Measurements from ENCODE around the gene RUNX1.

Gene RUNX1

DNA sequence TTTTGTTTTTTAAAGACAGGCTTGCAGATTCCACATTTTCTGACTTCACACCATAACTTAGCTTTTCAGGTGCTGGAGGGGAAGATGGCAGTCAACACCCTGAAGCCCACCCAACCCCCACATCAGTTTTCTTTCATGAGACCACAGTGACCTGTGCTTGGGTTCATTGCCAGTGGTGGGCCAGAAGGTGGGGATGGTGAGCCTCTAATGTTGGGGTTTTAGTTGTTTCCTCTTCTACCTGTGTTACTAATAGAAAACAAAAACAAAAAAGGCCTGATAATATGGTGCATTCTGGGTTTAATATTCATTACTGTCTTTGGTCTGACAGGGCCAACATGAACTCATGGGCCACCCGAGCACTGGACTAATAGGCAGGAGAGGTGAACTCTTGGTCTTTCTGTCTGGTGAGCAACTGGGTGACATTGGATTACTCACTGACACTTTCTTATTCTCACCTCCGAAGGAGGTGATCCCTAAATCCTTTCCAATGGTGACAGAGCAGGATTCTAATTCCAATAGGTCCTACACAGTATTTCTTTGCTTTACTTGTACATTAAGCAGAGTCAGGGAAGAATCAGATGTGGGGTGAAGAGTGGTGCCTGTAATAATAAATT lies 247.5 kb downstream of the RUNX1 start:
- no peak for DNase-seq

- DNase-seq = no peak
These were observed 248.1 kb downstream of the RUNX1 start for GRCh38 chr21:34800797-34801518.

DNA sequence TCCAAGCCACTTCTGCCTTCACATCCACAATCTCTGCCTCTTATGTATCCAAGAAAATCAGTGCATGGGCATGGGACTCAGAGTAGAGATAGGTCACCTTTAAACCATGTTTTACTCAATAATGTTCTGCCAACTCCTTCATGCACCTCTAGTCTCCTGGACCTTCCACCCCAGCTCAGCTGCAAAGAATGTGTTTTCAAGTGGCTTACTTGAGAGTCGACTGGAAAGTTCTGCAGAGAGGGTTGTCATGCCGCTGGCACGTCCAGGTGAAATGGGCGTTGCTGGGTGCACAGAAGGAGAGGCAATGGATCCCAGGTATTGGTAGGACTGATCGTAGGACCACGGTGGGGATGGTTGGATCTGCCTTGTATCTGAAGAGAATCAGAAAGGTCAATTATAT lies 250.0 kb downstream of the RUNX1 start:
- no peak for DNase-seq

DNA sequence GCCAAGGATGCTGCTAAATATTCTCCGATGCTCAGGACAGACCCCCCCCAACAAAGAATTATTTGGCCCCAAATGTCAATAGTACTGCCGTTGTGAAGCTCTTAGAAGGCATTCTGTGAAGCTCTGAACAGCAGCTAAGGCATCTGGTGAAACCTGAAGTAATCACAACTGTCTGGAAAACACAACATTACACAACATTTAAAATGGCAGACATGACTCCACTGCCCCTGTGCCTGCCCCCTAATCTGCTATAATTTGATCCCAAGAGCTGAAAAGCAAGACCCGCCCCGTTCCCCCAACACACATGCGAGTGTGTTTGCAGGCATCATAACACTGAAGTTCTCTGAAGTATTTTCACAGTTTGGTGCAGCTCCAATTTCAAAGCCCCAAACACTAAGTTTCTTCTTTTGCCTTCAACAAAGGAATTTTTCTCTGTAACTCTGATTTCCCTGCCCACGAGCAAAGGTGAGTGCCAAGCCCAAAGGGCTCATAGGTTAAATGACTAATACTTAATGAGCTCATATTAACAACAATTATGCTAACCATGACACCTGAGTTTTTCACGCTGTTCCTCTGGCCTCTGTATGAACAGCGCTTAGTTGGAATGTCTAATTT lies 251.1 kb downstream of the RUNX1 start:
- no peak for DNase-seq

DNA sequence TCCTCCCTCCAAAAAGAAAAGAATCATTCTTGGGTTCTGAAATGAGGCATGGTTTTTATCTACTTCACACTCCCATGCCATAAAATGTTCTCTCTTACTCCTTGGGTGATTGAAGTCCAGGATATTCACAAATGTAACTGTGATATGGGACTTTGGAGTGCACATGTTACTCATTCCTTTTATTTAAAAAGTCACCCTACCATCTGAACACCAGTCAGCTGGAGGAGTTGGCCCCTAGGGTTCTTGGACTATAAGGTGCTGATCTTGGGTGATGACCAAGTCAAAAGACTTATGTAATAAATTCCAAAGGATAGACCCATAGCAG lies 251.9 kb downstream of the RUNX1 start:
- no peak for DNase-seq

DNA sequence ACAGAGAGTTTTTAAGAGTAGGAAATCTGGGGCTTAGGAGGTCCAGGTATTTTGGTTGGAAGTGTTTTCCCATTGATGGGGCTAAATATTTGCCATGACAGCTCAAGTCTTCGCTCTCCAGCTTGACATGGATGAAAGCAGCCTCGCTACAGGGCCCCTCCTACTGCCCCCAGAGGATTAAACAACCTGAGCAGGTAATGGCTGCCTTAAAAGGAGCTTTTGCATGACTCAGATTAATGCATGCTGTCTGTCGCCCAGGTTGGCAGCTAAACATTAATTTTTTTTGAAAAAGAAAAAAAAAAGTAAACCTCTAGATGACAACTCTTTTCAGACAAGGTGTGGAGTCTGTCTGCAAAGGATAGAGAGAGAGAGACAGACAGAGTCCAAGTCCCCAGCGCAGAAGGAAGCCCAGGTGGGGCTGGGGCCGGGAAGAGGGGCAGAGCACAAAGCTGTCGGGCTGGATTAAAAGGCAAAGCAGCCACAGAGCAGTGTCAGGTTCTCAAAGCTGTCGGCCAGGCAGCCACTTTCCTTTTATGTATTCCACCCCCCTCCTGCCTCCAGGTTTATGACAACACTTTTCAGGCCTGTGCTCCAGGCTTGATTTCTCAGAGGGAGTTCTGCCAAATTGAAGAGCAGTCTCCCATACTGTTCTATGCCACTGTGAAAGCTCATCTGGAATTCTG lies 252.4 kb downstream of the RUNX1 start:
- DNase-seq = no peak

DNA sequence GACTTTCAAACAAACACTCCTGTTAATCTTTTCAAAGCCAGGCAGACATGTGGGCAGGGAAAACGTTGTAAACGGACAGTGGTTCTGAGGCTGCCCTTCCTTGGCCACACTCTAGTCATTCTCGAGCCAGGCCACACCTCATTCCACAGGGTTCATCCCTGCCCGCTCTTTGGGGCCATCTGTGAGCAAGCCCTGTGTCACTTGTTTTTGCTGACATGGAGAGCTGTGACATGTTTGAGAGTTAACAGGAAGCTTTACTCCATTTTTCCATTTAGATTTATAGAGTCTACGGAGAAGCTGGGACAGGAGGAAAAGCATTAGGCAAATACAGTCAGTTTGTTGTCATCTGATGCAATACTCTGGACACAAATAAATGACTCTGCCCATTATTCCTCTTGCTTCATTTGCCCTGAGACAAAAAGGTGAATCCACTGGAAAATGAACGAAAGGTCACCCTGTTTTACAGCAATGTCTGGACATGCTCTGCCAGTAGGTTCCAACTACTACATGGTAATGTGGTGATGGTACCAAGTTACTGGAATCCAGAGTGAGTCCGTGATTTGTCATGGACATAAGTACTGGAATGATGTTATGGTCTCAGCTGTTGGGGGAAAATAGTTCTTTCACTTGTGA lies 253.4 kb downstream of the RUNX1 start:
- no peak for DNase-seq

DNA sequence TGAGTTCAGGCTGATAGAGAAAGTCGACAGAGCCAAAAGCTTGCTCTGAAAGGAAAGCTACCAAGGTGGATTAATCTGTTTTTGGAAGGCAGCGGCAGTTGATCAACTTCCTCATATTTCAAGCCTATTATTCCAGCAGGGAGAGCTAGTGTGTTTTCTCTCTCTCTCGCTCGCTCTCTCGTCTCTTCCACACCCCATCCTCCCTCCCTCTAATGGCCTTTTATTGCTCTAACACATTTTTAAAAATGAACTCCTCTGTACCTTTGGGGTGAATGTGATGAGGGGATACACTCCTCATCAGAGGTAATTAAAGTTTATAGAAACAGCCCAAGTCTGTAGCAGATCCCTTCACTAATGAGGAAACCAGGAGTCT lies 253.9 kb downstream of the RUNX1 start:
- DNase-seq = no peak

DNA sequence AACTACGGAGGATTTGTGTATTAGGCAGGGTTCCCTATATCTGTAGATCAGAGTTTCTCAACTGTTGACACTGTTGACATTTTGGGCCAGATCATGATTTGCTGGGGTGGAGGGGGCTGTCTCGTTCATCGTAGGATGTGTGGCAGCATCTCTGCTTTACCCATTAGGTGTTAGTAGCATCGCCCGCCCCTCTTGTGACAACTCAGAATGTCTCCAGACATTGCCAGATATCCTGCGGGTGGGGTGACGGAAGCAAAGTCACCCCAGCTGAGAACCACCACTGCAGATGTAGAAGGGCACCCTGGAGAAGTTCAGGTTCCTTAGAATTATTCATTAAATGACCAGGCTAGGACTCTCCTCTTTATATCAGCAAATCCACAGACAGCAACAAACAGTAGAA lies 254.4 kb downstream of the RUNX1 start:
- no peak for DNase-seq

DNA sequence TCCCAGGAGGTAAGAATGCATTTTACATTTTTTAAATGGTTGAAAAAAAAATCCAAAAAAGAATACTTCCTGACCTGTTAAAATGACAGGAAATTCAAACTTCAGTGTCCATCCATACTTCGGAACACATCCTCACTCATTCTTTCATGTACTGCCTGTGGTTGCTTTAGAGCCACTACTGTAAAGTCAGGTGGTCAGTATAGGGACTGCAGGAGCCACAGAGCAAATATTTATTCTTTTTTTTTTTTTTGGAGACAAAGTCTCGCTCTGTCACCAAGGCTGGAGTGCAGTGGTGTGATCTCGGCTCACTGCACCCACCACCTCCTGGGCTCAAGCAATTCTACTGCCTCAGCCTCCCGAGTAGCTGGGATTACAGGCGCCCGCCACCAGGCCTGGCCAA lies 255.6 kb downstream of the RUNX1 start:
- no peak for DNase-seq

DNA sequence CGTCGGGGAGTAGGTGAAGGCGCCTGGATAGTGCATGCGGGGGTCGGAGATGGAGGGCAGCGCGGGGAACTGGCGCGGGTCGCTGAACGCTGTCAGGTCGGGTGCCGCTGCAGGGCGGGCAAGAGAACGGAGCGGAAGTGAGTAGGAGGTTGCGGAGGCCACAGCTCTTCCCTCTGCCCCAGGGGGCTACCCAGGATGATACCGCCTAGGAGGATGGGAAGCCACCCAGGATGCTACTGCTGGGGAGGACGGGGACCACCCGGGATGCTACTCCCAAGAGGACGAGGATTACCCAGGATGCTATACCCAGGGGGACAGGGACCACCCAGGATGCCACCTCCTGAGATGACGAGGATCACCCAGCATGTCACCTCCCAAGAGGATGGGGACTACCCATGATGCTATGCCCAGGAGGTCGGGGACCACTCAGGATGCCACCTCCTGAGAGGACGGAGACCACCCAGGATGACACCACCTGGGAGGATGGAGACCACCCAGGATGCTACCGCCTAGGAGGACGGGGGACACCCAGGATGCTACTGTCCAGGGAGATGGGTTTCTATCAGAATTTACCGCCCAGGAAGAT lies 256.5 kb downstream of the RUNX1 start:
- no peak for DNase-seq

DNA sequence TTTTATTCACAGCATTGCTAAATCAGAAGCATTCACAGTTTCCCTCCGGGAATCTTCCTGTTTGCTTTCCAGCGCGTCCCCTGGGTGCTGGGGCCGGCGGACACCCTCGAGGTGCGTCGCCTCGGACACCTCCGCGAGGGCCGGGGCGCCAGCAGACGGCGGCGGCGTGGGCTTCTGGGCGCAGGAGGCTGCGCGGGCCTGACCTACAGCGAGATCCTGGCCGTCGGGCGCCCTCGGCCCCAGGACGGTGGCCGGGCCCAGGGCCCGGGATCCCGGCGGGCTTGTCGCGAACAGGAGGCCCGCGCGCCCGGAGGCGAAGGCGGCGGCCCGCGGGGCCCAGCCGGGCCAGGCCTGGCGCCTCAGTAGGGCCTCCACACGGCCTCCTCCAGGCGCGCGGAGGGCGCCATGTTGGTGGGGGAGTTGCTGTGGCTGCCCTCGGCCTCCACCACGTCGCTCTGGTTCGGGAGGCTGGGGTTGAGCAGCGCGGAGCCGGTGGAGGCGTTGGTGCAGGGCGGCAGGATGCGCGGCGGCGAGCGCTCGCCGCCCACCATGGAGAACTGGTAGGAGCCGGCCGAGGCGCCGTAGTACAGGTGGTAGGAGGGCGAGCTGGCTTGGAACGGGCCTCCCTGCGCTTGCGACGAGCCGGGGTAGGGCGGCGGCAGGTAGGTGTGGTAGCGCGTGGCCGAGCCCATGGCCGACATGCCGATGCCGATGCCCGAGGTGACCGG lies 257.2 kb downstream of the RUNX1 start:
- DNase-seq = no peak

DNA sequence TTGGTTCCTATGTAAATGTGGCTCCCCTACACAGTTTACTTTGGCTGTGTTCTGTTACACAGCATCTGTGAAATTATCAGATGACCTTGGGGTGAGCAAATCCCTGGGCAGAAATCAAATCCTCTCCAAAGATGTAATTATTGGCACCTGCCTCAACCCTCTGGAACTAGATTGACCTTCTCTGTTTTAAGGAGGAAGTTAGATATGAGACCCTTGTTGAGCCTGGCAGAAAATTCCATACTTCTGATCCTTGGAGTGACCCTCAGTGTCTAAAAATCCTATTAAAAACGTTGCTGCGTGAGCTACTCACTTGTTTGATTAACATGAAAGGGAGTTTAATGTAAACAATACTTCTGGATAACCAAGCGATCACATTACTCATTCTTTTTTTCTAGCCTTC lies 258.3 kb downstream of the RUNX1 start:
- DNase-seq = no peak

GRCh38 chr21:34790341-34790740 lies 258.8 kb downstream of the RUNX1 start:
- DNase-seq = no peak

DNA sequence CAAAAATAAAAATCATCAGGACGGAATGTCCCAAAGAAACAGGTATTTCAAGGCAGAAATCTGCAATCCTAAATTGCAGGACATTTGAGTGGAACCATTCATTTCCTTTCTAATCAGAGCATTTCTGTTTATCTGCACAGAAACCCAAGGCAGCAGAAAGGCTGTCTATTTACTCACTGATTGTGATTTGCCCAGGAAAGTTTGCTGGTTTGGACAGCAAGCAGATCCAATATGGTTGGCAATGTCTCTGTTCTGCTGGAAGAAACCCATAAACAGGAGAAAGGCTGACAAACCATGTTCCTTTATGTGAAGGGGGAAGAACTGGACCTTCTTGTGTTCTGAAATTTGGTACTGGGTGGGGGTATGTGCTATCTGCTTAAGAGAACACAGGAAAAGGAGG lies 260.2 kb downstream of the RUNX1 start:
- DNase-seq = no peak

GRCh38 chr21:34783815-34784214 lies 265.3 kb downstream of the RUNX1 start:
- no peak for DNase-seq

DNA sequence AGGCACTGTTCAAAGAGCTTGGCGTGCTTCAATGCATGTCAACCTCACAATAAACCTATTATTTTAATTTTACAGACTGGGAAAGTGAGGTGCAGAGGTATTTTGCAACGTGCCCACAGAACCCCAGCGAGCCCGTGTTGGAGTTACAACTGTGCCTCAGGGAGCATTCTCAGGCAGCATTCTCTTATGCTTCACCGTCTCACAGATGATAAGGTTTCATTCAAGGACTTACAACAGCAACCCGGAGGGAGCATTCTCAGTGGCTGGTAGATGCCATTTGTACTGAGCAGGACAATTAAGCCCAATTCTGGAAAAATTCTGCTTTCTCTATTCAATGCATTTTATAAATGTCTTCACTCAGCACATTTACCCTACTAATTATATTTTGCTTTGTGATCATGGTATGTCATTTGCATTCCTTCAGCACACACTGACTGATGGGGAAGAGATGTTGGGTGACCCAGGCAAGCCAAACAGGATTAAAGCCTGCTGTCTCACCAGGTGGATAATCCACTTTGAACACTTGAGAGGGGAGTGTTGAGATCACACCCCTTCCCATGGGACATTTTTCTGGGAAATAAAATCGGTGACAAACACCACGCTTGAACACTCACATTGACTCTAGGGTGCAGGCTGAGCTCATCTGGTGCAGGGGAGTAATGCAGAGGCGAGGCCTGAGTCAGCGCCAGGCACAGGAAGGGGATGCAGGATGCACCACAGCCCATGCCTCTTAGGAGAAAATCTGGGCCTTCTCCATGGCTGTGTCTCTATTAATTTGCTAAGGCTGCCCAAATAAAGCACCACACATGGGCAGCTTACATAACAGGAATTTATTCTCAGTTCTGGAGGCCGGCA lies 266.4 kb downstream of the RUNX1 start:
- DNase-seq = no peak

GRCh38 chr21:34781526-34781925 lies 267.6 kb downstream of the RUNX1 start:
- no peak for DNase-seq

- DNase-seq = no peak
These were observed 269.2 kb downstream of the RUNX1 start for GRCh38 chr21:34779860-34780259.

GRCh38 chr21:34775793-34776192 lies 273.3 kb downstream of the RUNX1 start:
- DNase-seq = no peak

GRCh38 chr21:34774750-34775149 lies 274.4 kb downstream of the RUNX1 start:
- no peak for DNase-seq
